ENCODE data around the gene HDAC8.

Gene HDAC8

DNA sequence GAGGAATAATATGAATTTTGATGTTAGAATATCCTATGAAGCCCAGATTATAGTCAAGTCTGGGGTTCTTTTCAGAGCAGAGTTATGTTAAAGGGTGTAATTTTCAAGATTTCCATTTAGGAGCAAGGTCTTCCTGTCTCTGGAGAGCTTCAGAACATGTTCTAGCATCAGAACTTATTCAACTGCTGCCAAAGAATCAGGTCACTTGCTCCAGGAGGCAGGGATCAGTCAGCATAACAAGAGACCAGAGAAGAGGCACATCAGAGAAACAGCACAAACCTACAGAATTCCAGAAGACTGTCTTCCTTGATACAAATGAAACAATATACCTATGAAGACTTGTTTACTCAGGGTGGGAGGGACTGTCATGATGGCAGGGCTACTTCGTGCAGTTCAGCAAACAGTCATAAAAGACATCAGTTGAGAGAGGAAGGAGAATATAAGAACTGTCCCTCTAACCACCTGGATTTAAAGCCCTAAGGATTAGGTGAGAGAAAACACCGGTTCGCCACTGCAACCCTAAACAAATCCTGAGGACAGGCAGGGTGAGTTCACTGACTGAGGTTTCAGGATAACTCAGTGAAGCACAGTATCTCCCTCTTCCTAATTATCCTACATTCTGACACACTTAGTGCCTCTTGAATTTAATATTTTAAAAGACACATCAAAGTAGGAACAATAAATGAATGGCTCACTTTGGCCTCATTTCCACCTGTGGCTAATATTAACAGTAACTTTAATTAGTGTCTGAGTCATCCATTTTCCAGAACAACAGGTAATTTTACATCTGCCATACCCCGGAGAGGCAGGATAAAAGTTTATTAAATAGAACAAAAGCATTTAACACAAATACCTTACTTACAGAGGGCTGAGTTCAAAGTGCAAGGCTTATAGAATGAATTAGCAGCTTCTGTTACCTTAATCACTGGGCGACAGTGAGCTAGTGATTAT lies 93.0 kb downstream of the HDAC8 start:
- TF ChIP-seq, protein P1, sequence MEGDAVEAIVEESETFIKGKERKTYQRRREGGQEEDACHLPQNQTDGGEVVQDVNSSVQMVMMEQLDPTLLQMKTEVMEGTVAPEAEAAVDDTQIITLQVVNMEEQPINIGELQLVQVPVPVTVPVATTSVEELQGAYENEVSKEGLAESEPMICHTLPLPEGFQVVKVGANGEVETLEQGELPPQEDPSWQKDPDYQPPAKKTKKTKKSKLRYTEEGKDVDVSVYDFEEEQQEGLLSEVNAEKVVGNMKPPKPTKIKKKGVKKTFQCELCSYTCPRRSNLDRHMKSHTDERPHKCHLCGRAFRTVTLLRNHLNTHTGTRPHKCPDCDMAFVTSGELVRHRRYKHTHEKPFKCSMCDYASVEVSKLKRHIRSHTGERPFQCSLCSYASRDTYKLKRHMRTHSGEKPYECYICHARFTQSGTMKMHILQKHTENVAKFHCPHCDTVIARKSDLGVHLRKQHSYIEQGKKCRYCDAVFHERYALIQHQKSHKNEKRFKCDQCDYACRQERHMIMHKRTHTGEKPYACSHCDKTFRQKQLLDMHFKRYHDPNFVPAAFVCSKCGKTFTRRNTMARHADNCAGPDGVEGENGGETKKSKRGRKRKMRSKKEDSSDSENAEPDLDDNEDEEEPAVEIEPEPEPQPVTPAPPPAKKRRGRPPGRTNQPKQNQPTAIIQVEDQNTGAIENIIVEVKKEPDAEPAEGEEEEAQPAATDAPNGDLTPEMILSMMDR (IDR thresholded peaks at IDR 0.05; ENCODE audit: insufficient read depth, low read depth, low read length, missing control alignments): no peak
- no peak for DNase-seq (ENCODE audit: low read depth)

GRCh38 chrX:72478853-72479252 lies 93.8 kb downstream of the HDAC8 start:
- no peak for DNase-seq (ENCODE audit: low read depth)
- TF ChIP-seq, protein P1 (IDR thresholded peaks at IDR 0.05; ENCODE audit: insufficient read depth, low read depth, low read length, missing control alignments): no peak
- H3K4me3 ChIP-seq (ENCODE audit: low read depth, low read length): no peak overlapping the region

More for the DNA sequence above, 93.0 kb downstream of the HDAC8 start:
- no peak overlapping the region for H3K4me3 ChIP-seq (ENCODE audit: low read depth, low read length)

- TF ChIP-seq, protein P1 (IDR thresholded peaks at IDR 0.05; ENCODE audit: insufficient read depth, low read depth, low read length, missing control alignments): no peak
- DNase-seq (ENCODE audit: low read depth): no peak
- H3K4me3 ChIP-seq (ENCODE audit: low read depth, low read length): no peak overlapping the region
Observed at GRCh38 chrX:72478351-72478750, 94.3 kb downstream of the HDAC8 start.

DNA sequence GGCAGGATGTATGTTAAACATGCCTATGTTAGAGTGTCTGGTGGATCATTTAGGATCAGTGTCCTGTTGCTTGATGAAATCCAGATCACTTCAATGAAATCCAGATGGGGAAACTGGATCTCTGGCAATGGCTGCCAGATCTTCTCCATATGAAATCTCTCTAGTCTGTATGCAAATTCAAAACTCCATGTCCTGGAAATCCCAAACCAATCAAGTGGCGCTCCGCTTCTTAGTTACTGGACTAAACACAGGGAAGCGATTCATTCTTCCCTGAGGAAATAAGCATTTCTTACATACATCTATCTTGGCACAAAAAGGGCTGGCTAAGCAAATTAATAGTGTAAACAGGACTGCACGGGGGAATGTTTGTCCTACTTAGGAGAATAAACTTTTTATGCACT lies 94.9 kb downstream of the HDAC8 start:
- DNase-seq (ENCODE audit: low read depth): no peak
- TF ChIP-seq, protein P1 (IDR thresholded peaks at IDR 0.05; ENCODE audit: insufficient read depth, low read depth, low read length, missing control alignments): no peak
- no peak overlapping the region for H3K4me3 ChIP-seq (ENCODE audit: low read depth, low read length)

GRCh38 chrX:72477376-72477775 lies 95.3 kb downstream of the HDAC8 start:
- H3K4me3 ChIP-seq (ENCODE audit: low read depth, low read length): no peak overlapping the region
- no peak for DNase-seq (ENCODE audit: low read depth)
- TF ChIP-seq, protein P1 (IDR thresholded peaks at IDR 0.05; ENCODE audit: insufficient read depth, low read depth, low read length, missing control alignments): no peak

GRCh38 chrX:72475952-72476668 lies 96.5 kb downstream of the HDAC8 start:
- no peak for DNase-seq (ENCODE audit: low read depth)
- H3K4me3 ChIP-seq (ENCODE audit: low read depth, low read length): no peak overlapping the region
- TF ChIP-seq, protein P1 (IDR thresholded peaks at IDR 0.05; ENCODE audit: insufficient read depth, low read depth, low read length, missing control alignments): no peak

Data from GM12865 (cell line).